Karpas-422 (cell line): ENCODE data around the gene ADGRE3. TPM values are rescaled to one million over a fixed set of nuclear protein-coding genes. Genes with fewer than 3 reads are reported as not detected.

Source experiments
- DNase-seq: peaks from one replicate; pipeline ENCODE4 v3.0.0-alpha.2; 2015
- H2AFZ ChIP-seq: fragments of 200-600 bp; sonication (generic); 2 replicates; pipeline ENCODE4 v1.6.1; 2014; ENCODE audit warnings: antibody characterized with exemption, low read length, mixed read lengths
- H3K27ac ChIP-seq: fragments of 200-600 bp; sonication (generic); 2 replicates; pipeline ENCODE4 v1.5.1; 2014; ENCODE audit warnings: mild to moderate bottlenecking, low read length, moderate library complexity
- H3K27me3 ChIP-seq: fragments of 200-600 bp; sonication (generic); 2 replicates; pipeline ENCODE4 v1.6.1; 2014; ENCODE audit warnings: low read length, mixed read lengths
- H3K36me3 ChIP-seq: fragments of 200-600 bp; sonication (generic); 2 replicates; pipeline ENCODE4 v1.6.1; 2014; ENCODE audit warnings: low read length, mixed read lengths; ENCODE audit not compliant: insufficient read depth
- H3K4me1 ChIP-seq: fragments of 200-600 bp; sonication (generic); 2 replicates; pipeline ENCODE4 v1.6.1; 2014; ENCODE audit warnings: mild to moderate bottlenecking, low read length, mixed read lengths
- H3K4me2 ChIP-seq: fragments of 200-600 bp; sonication (generic); 2 replicates; pipeline ENCODE4 v1.6.1; 2014; ENCODE audit warnings: low read length, low read depth, mild to moderate bottlenecking; ENCODE audit not compliant: poor library complexity, severe bottlenecking
- H3K4me3 ChIP-seq: fragments of 200-600 bp; sonication (generic); 2 replicates; pipeline ENCODE4 v1.5.1; 2014; ENCODE audit warnings: mild to moderate bottlenecking, antibody characterized with exemption, low read length, mixed read lengths
- H3K79me2 ChIP-seq: fragments of 200-600 bp; sonication (generic); 2 replicates; pipeline ENCODE4 v1.6.1; 2014; ENCODE audit warnings: mild to moderate bottlenecking, low read length, mixed read lengths
- H3K9ac ChIP-seq: fragments of 200-600 bp; sonication (generic); 2 replicates; pipeline ENCODE4 v1.6.0; 2014; ENCODE audit warnings: low read length
- H3K9me2 ChIP-seq: fragments of 200-600 bp; sonication (generic), shearing (Covaris generic); replicated peaks from 2 replicates; pipeline ENCODE4 v1.6.0; 2014; ENCODE audit warnings: mild to moderate bottlenecking, low read length, moderate library complexity; ENCODE audit not compliant: insufficient read depth
- H3K9me3 ChIP-seq: fragments of 300-700, 200-600 bp; sonication (generic); 2 replicates; pipeline ENCODE4 v1.6.1; 2014; ENCODE audit warnings: low read length, mixed read lengths
- H4K20me1 ChIP-seq: fragments of 200-600 bp; sonication (generic); 2 replicates; pipeline ENCODE4 v1.6.1; 2014; ENCODE audit warnings: mild to moderate bottlenecking, antibody characterized with exemption, low read length, low read depth; ENCODE audit not compliant: insufficient read depth
- total RNA-seq: library from RNA; depleted of rRNA; stranded (reverse); fragments of >200 nt; shearing (Covaris generic); gene quantifications from 2 replicates; pipeline ENCODE4 v1.2.3, GENCODE V29; 2014; ENCODE audit warnings: low replicate concordance

The ADGRE3 gene
- total RNA-seq, 1 experiment from 2014 or later = 0.30 TPM

DNA sequence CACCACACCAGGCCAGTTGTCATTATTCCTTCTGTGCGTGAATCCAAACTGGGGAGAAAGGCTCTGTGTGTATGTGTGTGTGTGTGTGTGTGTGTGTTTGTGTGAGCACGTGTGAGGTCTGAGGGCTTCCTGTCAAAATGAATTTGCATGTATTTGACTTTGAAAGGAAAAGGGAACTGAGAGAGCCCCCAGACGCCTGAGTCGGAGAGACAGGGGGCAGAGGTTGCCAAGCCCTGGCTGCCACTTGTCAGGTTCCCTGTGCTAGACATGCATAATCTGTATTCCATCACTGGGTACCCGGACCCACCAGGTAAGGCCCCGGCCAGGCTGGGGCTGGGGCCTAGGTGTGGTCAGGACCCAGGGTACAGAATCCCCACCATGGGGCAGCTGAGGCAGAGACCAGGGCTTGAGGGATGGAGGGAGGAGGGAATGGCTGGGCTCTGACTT lies 91.7 kb downstream of the ADGRE3 start, which contains the start of gene CLEC17A:
Gene CLEC17A (plus strand): TSS at position 191 of the 447 bp plus-strand sequence. CDS start 77 bp downstream, at position 268.
- DNase-seq = peak; percentile 91
- Histone ChIP-seq H3K27me3 (no peaks in the 10 kb centered on the region), H3K79me2 (no peaks in the 10 kb centered on the region), H3K27ac (no peak within 1 kb of the TSS), H3K9me2 (no peaks in the 10 kb centered on the region), H3K9ac (peak within 1 kb of the TSS; percentile 43), H3K36me3 (no peaks in the 10 kb centered on the region), H2AFZ (no peak within 1 kb of the TSS), H3K4me3 (peak within 1 kb of the TSS; percentile 51; the same call in 1 of the 2 replicates), H3K4me1 (peaks cover 13% of the 10 kb centered on the region), H4K20me1 (no peaks in the 10 kb centered on the region), H3K4me2 (peak within 1 kb of the TSS; percentile 60), H3K9me3 (no peaks in the 10 kb centered on the region)

DNA sequence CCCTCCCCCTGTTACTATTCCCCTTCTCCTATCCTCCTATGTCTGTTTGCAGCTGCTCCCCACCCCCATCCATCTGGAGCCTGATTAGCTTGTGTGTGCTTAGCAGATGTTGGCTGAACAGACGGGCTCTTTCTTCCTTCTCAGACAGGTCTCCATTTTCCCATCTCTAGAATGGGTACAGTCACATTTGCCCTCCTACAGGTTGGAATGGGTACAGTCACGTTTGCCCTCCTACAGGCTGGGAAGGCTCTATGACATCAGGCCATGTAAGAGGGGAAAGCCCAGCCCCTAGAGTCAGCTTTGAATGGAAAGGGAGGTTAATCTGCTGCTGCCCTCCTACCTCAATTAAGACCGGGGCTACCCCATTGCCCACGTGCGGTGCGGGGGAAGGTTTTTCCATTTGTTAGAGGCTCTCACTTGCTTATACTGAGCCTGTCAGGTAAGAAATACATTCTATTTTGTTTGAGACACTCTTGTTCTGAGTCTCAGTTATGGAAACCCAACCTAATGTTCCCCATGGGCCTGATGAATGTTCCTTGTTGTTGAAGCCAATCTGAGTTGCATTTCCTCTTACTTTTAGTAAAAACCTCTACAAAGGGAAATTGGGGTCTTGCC lies 93.9 kb downstream of the ADGRE3 start:
- Histone ChIP-seq H2AFZ (no peak overlapping the region), H3K36me3 (no peaks in the 10 kb centered on the region), H3K9ac (no peak overlapping the region), H3K9me2 (no peaks in the 10 kb centered on the region), H3K79me2 (no peaks in the 10 kb centered on the region), H3K27me3 (no peaks in the 10 kb centered on the region), H3K4me1 (peaks cover 27% of the 10 kb centered on the region), H3K9me3 (no peaks in the 10 kb centered on the region), H3K4me2 (no peak overlapping the region), H4K20me1 (no peaks in the 10 kb centered on the region), H3K27ac (no peak overlapping the region), H3K4me3 (no peak overlapping the region)
- peak; percentile 54 for DNase-seq

DNA sequence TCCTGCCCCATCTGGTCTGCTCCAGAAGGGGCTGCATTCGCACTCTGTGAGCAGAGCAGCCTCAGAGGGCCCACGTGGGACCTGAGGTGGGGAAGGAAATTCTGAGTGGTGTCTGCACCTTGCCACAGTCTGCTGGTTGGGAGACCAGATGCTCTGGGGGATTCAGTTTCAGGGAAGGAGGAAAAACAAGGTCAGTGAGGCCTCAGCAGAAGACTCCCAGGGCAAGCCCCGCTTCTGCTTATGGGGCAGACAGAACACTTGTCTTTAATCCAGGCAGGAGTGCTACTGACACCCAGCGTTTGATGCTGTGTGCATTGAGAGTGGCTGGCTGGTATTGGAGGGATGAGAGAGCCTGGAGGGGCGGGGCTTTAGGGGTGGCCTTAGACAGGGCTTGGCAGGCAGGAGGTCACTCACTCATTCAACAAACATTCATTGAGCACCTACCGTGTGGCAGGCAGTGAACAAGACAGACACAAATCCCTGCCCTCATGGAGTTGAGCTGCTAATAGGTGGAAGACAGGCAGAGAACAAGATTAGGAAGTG lies 96.7 kb downstream of the ADGRE3 start:
- Histone ChIP-seq H3K9me3 (no peaks in the 10 kb centered on the region), H3K36me3 (no peaks in the 10 kb centered on the region), H3K9me2 (no peaks in the 10 kb centered on the region), H3K4me3 (no peak overlapping the region), H3K4me1 (peaks cover 24% of the 10 kb centered on the region), H3K4me2 (no peak overlapping the region), H3K79me2 (no peaks in the 10 kb centered on the region), H2AFZ (no peak overlapping the region), H3K27me3 (no peaks in the 10 kb centered on the region), H3K27ac (no peak overlapping the region), H4K20me1 (no peaks in the 10 kb centered on the region), H3K9ac (no peak overlapping the region)
- peak; percentile 73 for DNase-seq

GRCh38 chr19:14577264-14577663 lies 97.4 kb downstream of the ADGRE3 start:
- Histone ChIP-seq H3K27ac (no peak overlapping the region), H3K27me3 (no peaks in the 10 kb centered on the region), H3K4me3 (no peak overlapping the region), H3K36me3 (no peaks in the 10 kb centered on the region), H2AFZ (no peak overlapping the region), H3K4me2 (no peak overlapping the region), H3K9me2 (no peaks in the 10 kb centered on the region), H3K9me3 (no peaks in the 10 kb centered on the region), H3K9ac (no peak overlapping the region), H3K4me1 (peaks cover 21% of the 10 kb centered on the region), H4K20me1 (no peaks in the 10 kb centered on the region), H3K79me2 (no peaks in the 10 kb centered on the region)
- peak; percentile 66 for DNase-seq

GRCh38 chr19:14576363-14576762 lies 98.3 kb downstream of the ADGRE3 start:
- Histone ChIP-seq H3K9me2 (no peaks in the 10 kb centered on the region), H3K4me2 (peak overlapping the region; percentile 26), H3K27ac (no peak overlapping the region), H3K9me3 (no peaks in the 10 kb centered on the region), H3K79me2 (peaks cover 5% of the 10 kb centered on the region), H3K36me3 (no peaks in the 10 kb centered on the region), H2AFZ (no peak overlapping the region), H3K9ac (no peak overlapping the region), H3K4me1 (peaks cover 24% of the 10 kb centered on the region), H4K20me1 (no peaks in the 10 kb centered on the region), H3K27me3 (no peaks in the 10 kb centered on the region), H3K4me3 (no peak overlapping the region)
- DNase-seq = peak; percentile 58

- H3K27ac ChIP-seq = no peak overlapping the region
- H3K9me2 ChIP-seq = no peaks in the 10 kb centered on the region
- peaks cover 13% of the 10 kb centered on the region for H3K79me2 ChIP-seq
- no peak for DNase-seq
- no peaks in the 10 kb centered on the region for H3K36me3 ChIP-seq
- H4K20me1 ChIP-seq = no peaks in the 10 kb centered on the region
- no peaks in the 10 kb centered on the region for H3K27me3 ChIP-seq
- H3K9ac ChIP-seq = no peak overlapping the region
- H3K4me2 ChIP-seq = no peak overlapping the region
- H3K9me3 ChIP-seq = no peaks in the 10 kb centered on the region
- H3K4me1 ChIP-seq = peaks cover 32% of the 10 kb centered on the region
- no peak overlapping the region for H3K4me3 ChIP-seq
- H2AFZ ChIP-seq = no peak overlapping the region
Observed at GRCh38 chr19:14575428-14575980, 99.1 kb downstream of the ADGRE3 start.

DNA sequence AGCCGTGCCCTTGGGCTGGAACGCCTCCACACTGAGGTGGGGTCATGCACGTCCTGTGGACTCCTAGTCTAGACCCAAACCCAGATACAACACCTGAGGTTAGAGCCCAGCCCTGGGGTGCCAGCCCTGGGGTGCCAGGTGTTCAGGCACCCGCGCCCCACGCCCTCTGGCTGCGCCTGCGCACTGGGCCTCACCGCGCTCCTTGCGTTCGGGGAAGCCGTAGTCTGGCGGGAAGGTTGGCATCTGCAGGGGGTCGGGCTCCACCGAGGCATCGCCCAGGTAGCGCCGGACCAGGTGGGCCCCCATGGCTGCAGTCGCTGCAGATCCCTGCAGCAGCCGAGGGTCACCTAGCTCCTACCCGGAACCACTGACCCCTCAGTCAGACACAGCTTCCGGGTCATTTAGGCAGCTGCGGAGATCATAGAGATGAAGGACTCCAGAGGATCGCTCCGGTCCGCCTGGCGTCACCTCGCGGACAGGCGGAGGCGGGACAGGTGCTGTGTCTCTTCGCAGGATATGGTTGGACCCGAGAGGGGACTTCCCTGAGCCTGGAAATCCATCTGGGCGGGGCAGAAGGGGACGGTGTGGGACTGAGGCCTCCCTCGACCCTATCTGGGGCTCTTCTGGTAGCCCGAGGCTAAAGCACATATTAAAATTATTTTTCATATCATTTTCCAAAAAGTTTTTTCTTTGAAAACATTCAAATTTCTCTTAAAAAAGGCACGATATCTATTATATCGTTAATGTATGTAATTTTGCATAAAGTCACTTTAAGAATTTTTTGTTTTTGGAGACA lies 102.8 kb downstream of the ADGRE3 start, which contains the start of gene NDUFB7:
Gene NDUFB7 (minus strand): TSS at position 372 of the 796 bp plus-strand sequence. CDS start 66 bp downstream, at position 306.
- Histone ChIP-seq H3K4me1 (peaks cover 25% of the 10 kb centered on the region), H3K4me3 (peak within 1 kb of the TSS; percentile 87), H3K9ac (peak within 1 kb of the TSS; percentile 85), H3K4me2 (peak within 1 kb of the TSS; percentile 78), H3K36me3 (no peaks in the 10 kb centered on the region), H2AFZ (peak within 1 kb of the TSS; percentile 33; the same call in 1 of the 2 replicates), H3K9me2 (no peaks in the 10 kb centered on the region), H4K20me1 (no peaks in the 10 kb centered on the region), H3K9me3 (no peaks in the 10 kb centered on the region), H3K27me3 (no peaks in the 10 kb centered on the region), H3K79me2 (peaks cover 27% of the 10 kb centered on the region), H3K27ac (no peak within 1 kb of the TSS)
- peak; percentile 96 for DNase-seq
